OCI-M1 (cell line): ENCODE data around the gene CHDH.

Experiments used
- DNase-seq: peaks from one replicate; lab custom pipeline; 2025; lab: John Stamatoyannopoulos, UW

CHDH gene

DNA sequence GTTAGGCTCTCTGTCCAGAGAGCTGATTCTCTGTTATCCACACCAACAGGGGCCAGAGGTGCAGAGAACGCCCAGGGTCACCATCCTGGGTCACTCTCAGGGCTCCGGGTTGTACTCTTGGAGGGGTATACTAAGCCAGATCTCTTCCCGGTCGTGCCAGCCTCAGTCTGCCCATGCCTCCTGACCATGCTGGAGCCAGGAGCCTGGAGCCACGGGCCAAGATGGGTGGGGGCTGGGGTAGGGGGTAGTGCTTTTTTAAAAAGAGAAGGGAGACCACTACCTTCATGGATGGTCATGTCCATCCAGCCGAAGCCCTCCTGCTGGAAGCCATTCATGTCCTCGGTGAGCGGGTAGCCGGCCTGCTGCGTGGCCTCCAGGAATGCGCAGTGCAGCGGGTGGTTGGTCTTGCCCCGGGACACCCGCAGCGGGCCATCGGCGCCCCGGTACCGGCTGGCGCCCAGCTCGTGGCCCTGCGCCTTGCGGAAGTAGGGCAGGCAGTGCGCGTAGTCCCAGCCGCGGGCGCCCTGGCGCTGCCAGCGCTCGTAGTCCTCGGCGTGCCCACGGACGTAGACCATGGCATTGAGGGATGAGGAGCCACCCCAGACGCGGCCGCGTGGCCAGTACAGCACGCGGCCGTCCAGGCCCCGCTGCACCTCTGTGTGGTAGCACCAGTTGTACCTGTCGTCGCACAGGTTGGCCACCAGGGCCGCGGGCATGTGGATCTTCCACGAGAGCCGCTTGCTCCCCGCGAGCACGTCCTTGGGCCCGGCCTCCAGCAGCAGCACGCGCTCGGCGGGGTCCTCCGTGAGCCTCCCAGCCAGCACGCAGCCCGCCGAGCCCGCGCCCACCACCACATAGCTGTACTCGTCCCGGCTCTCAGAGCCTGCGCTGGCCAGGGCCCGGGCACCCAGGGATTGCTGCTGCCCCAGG, 22.9 kb downstream of the CHDH start:
- DNase-seq = no peak

DNA sequence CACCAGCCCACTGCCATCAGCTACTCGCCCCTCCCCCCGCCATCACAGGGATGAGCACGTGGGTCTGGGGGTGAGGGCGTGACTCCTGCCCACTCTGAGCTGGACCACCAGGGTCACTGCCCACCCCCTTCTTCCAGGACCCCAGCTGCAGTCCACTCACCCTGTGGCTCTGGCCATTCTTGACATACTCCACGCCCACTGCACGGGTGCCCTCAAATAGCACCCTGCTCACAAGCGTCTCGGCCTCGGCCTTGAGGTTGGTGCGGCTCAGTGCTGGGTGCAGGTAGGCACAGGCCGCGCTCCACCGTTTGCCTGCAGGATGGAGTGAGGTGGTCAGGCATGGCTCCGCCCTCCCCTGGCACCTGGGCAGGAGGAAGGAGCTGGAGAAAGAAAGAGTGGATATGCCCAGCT, 23.9 kb downstream of the CHDH start:
- DNase-seq = no peak

DNA sequence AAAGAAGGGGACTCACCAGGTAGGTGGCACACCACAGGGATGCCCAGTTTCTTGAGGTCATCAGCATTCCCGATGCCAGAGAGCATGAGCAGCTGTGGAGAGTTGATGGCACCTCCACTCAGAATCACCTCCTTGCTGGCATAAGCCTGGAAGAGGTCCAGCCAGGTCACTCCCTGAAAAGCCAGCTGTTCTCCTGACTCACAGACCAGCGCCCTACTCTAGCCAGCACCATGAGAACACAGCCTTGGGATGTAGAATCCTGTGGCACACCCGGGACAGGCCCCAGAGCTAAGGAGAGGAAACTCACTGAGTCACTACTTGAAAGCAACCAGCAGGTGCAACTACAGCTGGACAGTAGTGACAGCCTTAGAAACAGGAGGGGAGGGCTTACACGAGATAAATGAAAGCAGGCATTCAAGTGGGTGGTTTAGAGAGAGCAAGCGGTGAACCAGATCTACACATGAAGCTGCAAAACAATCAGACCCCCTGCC, 24.5 kb downstream of the CHDH start:
- DNase-seq = no peak

DNA sequence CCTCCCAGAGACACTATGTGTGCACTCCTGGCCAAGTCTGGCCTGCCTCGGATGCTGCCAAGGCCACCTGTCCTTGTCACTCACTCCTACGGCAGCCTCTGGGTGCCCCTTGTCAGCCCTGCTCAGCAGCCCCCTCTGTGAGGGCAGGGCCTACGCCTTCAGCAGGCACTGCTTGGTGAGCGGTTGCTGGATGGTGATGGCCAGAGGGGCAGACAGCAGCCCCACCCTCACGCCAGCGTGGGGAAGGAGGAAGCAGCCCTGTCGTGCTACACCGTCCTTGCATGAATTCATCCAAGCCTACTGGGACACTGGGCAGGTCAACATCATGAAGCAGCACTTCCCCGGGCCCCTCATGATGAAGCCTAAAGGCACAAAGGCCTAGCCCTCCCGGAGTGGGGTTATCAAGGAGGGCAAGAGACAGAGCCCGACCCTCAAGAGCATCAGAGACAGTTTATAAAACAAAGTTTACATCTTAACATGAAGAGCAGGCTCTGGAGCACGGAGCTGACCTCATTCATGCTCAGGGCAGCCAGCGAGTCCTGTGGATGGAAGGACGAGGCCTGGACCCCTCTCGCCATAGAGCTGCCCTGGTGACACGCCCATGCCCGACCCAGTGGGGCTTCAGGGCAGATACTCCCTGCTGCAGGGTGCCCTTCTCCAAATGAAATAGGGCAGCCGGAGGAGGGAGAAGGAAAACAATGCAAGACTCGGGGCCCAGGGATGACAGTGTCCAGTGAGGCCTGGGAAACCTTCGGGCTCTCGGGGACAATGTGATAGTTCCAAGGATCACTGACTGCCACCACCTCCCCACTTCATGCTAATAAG, 25.3 kb downstream of the CHDH start:
- no peak for DNase-seq

DNA sequence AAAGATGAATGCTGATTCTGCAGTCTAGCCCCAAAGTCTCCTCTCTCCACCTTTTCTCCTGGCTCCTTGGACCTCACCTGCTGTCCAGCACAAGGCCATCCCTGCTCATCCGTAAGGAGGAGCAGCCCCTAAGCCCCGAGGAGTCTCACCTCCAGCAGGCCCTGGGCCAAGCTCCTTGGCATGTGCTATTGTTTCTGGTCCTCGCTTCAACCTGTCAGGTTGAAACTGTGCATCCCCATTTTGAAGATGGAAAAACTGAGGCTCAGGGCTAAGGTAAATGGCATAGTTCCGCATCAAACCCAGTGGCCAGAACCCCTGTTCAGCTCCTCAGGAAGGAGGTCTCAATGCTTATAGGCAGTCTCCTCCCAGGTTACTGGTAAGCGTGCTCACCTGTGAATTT, 26.1 kb downstream of the CHDH start:
- no peak for DNase-seq

DNA sequence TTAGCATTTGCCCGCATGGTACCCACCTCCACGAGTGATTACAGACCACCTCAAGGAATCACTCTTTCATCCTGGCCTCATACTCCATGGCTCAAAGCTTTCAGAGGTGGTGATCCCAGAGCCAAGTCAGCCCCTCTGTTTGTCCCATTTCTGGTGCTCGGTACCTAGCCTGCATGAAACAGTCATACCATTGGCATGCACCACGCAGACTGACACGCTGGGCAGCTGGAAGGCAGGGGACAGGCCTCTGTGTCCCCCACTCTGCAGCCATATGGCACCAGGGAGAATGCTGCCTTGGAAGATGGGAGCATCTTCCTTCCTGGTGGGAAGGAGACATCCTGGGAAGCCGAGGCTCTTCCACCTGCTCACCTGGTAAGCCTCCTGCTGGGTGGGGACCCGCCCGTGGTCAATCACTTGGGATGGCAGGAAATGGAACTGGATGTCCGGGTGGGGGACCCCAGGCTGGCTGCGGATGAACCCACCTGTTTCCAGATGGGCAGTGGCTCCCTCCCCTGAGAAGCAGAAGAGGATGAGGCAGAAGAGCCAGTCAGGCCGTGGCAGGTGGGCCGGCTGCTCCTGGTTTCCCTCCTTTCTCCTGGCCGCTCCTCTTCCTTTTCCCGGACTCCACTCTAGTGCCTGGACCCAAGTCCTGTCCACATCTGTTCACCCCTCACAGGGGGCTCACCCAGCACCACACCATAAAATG, 26.9 kb downstream of the CHDH start:
- DNase-seq = no peak

DNA sequence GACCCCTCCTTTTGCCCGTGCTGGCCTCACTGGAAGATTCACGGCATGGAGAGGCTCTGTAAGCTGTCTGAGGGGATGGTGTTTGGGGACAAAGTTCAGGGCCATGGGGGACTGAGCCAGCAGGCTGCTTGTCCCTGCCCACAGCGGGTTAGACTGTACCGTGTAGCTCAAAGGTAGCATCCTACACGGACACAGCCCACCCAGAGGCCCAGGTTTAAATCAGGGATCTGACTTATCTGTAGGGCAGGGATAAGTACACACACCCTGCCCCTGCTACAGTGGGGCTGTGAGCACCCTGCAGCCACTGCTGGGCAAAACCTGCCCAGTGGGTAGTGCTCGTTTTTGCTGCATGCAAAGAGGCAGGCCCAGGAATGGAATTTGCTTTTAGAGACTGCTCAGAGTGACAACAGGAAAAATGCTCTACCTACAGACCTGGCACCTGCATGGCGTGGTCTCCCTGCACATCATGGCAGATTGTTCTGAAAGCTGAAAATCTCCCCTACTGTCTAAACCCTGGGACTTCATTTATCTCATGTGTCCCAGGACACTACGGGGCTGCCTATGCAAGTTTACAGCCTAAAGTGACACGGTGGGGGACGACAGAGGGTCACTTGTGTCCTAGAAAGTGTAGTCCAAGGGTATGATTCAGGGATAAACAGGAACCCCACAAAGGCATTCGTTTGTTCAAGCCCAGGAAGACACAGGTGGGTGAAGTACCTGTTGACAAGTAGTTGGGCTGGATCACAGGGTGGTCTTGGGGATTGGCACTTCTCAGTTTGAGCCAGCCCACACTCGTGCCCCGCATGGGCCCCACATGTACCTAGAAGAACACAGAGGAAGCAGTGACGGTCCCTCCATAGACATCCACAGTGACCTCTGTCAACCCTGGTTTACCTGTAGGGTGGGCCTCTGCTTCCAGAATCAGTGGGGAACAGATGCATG, 27.7 kb downstream of the CHDH start:
- DNase-seq = no peak

DNA sequence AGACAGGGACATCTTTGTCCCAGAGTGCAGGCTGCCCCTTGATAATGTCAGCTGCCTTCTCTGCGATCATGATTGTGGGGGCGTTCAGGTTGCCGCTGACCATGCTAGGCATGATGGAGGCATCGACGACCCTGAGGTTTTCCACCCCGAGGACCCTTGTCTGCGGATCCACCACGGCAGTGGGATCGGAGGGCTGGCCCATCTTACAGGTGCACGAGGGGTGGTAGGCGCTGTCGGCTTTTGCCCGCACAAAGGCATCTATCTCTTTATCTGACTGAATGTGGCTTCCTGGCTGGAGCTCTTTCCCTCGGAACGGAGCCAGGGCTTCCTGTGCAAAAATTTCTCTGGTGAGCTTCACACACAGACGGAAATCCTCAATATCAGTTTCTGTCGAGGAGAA, 28.4 kb downstream of the CHDH start:
- DNase-seq = no peak

DNA sequence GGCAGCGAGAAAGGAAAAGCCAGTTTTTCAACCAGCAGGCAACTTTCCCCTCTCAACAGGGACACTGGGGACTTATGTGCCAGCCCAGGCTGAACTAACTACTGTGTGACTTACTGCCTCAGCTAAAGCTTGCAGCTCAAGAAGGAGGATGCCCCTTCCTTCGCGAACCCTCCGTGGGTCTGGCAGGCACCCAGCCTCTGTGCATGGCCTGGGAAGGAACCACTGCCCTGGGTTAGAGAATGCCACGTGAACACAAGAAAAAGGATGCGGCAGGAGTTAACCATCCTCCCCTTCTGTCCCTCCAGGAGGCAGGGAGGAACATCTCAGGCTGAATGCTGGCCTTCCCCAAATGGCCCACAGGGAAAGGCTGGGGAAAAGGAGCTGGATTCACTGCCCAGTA, 29.0 kb downstream of the CHDH start:
- no peak for DNase-seq

DNA sequence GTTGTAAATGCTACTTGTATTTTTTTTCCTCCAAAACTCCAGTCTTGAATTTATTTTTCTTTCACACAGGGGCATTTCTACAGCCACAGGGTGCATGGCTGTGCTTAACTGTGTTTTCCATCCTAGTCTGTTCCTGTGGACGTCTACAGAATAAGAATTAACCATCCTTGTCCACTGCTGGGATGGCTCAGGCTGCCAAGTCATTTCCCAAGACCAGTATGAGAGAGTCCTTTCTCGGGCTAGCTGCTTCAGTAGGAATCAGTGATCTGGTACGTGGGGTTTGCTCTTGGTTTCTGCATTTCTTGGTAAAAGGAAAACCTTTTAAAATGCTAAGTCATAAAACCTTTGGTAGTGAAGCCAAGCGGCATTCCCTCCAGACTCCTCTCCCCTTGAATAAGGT, 29.8 kb downstream of the CHDH start:
- no peak for DNase-seq

DNA sequence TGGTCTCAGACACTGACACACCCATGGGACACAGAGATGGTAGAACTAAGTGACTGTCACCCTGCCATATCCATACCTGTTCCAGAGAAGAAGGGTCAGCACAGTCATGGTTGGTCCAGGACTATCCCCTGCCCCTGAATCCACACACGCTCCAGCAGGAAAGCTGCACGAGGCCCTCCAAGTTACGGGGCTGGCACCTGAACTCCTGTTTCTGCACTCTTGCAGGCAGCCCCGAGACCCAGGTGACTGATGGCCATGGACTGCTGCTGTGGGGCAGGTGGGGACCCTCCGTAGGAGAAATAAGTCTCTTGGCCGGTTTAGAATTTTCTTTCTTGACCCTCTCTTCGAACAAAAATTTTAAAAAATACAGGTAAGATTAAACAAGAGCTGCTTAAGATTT, 30.6 kb downstream of the CHDH start:
- DNase-seq = no peak

DNA sequence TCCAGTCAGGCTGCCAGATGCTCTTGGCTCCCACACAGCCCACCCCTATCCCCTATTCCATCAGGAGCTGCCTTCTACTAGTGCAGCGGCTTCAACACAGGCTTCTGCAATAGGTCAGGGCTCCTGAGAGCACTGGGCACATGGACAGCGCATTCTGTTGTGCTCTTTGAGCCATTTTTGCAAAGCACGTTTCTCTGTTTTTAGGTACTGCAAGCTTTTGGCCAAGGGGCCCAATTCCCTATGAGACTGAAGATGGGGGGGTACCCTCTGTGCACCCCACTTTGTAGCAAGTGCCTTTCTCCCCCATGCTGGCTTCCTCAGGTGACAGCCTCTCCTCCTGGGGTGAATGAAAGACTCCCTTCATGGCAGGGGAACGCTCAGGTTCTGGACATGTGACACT, 31.2 kb downstream of the CHDH start:
- no peak for DNase-seq

DNA sequence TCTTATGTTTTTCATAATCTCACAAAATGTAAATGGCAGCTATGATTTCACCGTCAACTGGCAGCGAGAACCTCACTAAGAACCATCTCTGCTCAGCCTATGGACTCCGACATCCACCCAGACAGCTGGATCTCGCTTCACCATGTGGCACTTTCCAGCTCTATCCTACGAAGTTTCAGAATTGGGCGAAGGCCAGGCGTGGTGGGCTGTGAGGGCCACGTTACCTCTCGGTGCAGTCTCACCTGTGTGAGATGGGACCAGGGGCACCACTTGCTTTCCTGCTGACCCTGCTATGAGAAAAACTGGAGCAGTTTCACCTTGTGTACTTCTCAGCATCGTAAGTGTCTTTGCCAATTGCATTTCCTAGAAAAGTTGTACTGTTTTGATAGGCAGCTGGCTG, 32.3 kb downstream of the CHDH start:
- DNase-seq = no peak

DNA sequence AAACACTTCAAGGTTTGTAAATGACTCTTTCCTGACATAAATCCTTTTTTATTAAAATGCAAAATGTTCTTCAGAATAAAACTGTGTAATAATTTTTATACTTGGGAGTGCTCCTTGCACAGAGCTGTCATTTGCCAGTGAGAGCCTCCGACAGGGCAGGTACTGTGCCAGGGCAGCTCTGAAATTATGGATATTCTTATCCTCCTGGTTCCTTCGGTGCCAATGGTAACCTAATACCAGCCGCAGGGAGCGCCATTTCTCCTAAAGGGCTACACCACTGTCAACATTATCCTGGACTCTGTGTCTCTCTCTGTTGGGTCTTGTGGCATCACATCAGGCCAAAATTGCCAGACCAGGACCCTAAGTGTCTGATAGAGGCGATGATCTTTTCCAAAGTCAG, 33.0 kb downstream of the CHDH start:
- DNase-seq = no peak

DNA sequence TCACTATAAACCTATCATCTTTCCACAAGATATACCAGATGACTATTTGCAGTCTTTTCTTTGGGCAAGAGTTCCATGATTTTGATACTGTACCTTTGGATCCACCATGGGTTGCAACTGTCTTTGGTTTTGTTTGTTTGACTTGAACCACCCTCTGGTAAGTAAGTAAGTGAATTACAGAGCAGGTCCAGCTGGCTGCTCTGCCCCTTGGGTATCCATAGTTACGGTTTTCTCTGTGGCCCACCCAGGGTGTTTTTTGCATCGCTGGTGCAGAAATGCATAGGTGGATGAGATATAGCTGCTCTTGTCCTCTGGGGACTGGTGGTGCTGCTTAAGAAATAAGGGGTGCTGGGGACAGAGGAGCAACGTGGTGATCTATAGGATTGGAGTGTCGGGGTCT, 33.8 kb downstream of the CHDH start:
- DNase-seq = no peak

DNA sequence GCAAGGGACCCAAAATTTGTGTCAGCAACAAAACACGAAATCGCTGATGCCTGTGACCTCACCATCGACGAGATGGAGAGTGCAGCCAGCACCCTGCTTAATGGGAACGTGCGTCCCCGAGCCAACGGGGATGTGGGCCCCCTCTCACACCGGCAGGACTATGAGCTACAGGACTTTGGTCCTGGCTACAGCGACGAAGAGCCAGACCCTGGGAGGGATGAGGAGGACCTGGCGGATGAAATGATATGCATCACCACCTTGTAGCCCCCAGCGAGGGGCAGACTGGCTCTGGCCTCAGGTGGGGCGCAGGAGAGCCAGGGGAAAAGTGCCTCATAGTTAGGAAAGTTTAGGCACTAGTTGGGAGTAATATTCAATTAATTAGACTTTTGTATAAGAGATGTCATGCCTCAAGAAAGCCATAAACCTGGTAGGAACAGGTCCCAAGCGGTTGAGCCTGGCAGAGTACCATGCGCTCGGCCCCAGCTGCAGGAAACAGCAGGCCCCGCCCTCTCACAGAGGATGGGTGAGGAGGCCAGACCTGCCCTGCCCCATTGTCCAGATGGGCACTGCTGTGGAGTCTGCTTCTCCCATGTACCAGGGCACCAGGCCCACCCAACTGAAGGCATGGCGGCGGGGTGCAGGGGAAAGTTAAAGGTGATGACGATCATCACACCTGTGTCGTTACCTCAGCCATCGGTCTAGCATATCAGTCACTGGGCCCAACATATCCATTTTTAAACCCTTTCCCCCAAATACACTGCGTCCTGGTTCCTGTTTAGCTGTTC, 34.9 kb downstream of the CHDH start:
- DNase-seq = no peak

DNA sequence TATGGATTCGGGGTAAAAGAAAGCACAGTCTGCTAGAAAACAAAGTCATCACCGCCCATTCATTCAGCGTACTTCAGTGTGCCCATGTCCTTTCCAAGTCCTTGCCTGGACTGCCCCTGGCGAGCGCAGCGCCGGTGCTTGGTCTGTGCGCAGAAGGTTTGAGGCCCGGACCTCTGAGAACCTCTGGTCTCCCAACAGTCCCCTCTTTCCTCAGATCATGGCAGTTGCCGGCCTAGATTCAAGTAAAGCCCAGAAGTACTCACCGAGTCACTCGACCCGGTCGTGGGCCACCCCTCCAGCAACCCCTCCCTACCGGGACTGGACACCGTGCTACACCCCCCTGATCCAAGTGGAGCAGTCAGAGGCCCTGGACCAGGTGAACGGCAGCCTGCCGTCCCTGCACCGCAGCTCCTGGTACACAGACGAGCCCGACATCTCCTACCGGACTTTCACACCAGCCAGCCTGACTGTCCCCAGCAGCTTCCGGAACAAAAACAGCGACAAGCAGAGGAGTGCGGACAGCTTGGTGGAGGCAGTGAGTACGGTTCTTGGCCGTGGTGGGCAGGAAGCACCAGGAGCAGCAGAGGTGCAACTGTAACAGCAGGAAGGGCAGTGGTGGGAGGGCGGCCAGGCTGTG, 36.3 kb downstream of the CHDH start:
- DNase-seq = no peak

DNA sequence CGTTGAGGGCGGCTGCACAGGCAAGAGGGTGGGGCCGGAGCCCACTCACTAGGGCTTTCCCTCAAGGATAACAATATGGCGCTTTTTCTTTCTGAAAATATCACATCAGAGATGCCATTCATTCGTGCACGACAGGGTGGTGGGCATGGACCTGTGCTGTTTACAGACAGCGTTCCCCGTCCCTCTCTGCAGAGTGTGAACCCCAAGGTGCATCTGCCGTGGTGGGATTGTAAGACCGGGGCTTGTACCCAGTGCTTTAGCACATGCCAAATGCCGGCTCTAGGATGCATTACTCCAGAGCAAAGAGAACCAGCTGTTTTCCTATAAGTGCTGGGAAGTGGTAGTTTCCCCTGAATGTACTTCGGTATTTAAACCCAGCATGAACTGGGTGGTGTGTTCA, 37.0 kb downstream of the CHDH start:
- no peak for DNase-seq

DNA sequence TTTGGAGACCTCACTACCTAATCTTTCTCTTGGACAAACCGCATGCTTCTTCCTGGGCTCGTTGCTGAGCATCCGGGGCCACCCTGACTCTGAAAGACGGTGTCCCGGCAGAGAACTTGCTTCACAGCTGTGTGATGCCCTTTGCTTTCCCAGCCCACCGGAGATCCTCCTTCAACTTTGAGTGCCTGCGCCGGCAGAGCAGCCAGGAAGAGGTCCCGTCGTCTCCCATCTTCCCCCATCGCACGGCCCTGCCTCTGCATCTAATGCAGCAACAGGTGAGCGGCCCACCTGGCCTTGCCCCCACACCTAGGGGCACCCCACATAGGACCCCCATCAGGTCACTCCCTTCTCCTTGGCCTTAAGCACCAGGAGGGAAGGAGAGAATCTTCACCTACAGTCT, 37.7 kb downstream of the CHDH start:
- no peak for DNase-seq
